ENCODE results near the gene COX7A2L. TPM values are rescaled to one million over a fixed set of nuclear protein-coding genes. Genes with fewer than 3 reads are reported as not detected.

COX7A2L gene
- total and polyA plus RNA-seq, 2 experiments from 2014 or later, result 112 to 149 TPM

GRCh38 chr2:42368817-42369531 is 8.0 kb upstream of the COX7A2L start:
- H3K4me3 Mint-ChIP-seq, result no peak overlapping the region
- ATAC-seq, result peak; percentile 51
- no peak overlapping the region for H3K27ac ChIP-seq (ENCODE audit: low read depth)
- no peak overlapping the region for H3K27ac Mint-ChIP-seq
- no peaks in the 10 kb centered on the region for H3K9me3 Mint-ChIP-seq
- no peaks in the 10 kb centered on the region for H4K20me1 ChIP-seq (replicated peaks; ENCODE audit: insufficient read depth)
- H3K36me3 Mint-ChIP-seq (ENCODE audit: low read depth), result no peaks in the 10 kb centered on the region
- peaks cover 4% of the 10 kb centered on the region; the same call in 2 of the 3 replicates for H3K4me1 Mint-ChIP-seq
- no peaks in the 10 kb centered on the region for H3K79me2 ChIP-seq (replicated peaks; ENCODE audit: insufficient read depth)
- no peak for TF ChIP-seq EZH2 (IDR thresholded peaks at IDR 0.05; ENCODE audit: low read depth, unreplicated experiment)
- no peak for TF ChIP-seq ETS1 (IDR thresholded peaks at IDR 0.05)
- no peak for TF ChIP-seq ZNF331 (CRISPR knock-in tag; IDR thresholded peaks at IDR 0.05; ENCODE audit: low read depth)
- no peak for TF ChIP-seq CTCF (conservative IDR thresholded peaks at IDR 0.05; ENCODE audit: low read depth in 2 of 2)
- TF ChIP-seq EZH2phosphoT487 (IDR thresholded peaks at IDR 0.05; ENCODE audit: unreplicated experiment), result no peak
- no peak for TF ChIP-seq ZNF114 (CRISPR knock-in tag; IDR thresholded peaks at IDR 0.05)
- TF ChIP-seq REST (IDR thresholded peaks at IDR 0.05; ENCODE audit: unreplicated experiment), result no peak
- no peak for TF ChIP-seq CREB1 (CRISPR knock-in tag; IDR thresholded peaks at IDR 0.05; ENCODE audit: low read depth)
- TF ChIP-seq NANOG (IDR thresholded peaks at IDR 0.05; ENCODE audit: borderline replicate concordance), result no peak
- TF ChIP-seq ZNF462 (CRISPR knock-in tag; IDR thresholded peaks at IDR 0.05), result no peak
- TF ChIP-seq JUNB (IDR thresholded peaks at IDR 0.05; ENCODE audit: unreplicated experiment), result no peak
- TF ChIP-seq STAT1 (IDR thresholded peaks at IDR 0.05; ENCODE audit: unreplicated experiment), result no peak
- TF ChIP-seq POLR2AphosphoS5 (IDR thresholded peaks at IDR 0.05; ENCODE audit: low read depth), result no peak
- H3K36me3 ChIP-seq (ENCODE audit: insufficient read depth), result no peaks in the 10 kb centered on the region
- H3K9me2 ChIP-seq (ENCODE audit: insufficient read depth), result no peaks in the 10 kb centered on the region
- H3F3A ChIP-seq (replicated peaks; ENCODE audit: low read depth), result no peaks in the 10 kb centered on the region
- H3K4me1 ChIP-seq (ENCODE audit: insufficient read depth), result peaks cover 4% of the 10 kb centered on the region; the same call in 1 of the 2 replicates
- peaks cover 6% of the 10 kb centered on the region for H3K27me3 Mint-ChIP-seq (ENCODE audit: insufficient read depth, low read depth, poor library complexity)
- H2AFZ ChIP-seq, result no peak overlapping the region
- no peak for DNase-seq (ENCODE audit: low spot score)
- no peak overlapping the region for H3K4me3 ChIP-seq
- H3K4me2 ChIP-seq, result no peak overlapping the region
- no peaks in the 10 kb centered on the region for H3K27me3 ChIP-seq (ENCODE audit: insufficient read depth)
